Measurements from ENCODE around the gene MAP1LC3B. TPM values are rescaled to one million over a fixed set of nuclear protein-coding genes. Genes with fewer than 3 reads are reported as not detected.
A peak's percentile ranks its signal among the peaks of the same experiment; 100 is the strongest.
"Not testable (repeated sequence)": the region's sequence is repeated elsewhere in the genome, so short reads cannot be mapped to it uniquely, and the experiment has no call there.

Gene MAP1LC3B
- total and polyA plus RNA-seq, 4 experiments from 2014 or later = 67.2 to 172 (median 103) TPM

- no peak for DNase-seq
- intact Hi-C loops (cut with micrococcal nuclease) = loop anchor here (1.0 kb wide), 1 partner anchor 105 kb away; the partner anchor contains the start of gene ZCCHC14
- H3K36me3 ChIP-seq (ENCODE audit: insufficient read depth, low read length) = no peaks in the 10 kb centered on the region
- H3K9me3 ChIP-seq (ENCODE audit: control insufficient read depth in 1 of 2, low read length in 2 of 2) = no peaks in the 10 kb centered on the region
- H3K27ac Mint-ChIP-seq = peak overlapping the region; percentile 91 to 98 (median 95)
- H3K4me1 ChIP-seq (ENCODE audit: insufficient read depth, low read length) = peaks cover 52% of the 10 kb centered on the region
- no peaks in the 10 kb centered on the region for H3K27me3 ChIP-seq (ENCODE audit: insufficient read depth, low read length)
- ChIA-PET POLR2A (ENCODE audit: partially characterized antibody) (interaction anchor here (0.9 to 3.8 kb wide), 8 partner anchors 10 to 102 kb away, joined by 3 to 40 read pairs (median 3); partner anchors contain the start of gene C16orf95), CTCF (ENCODE audit: partially characterized antibody) (interaction anchor here (1.2 to 2.1 kb wide), 5 partner anchors 47 to 247 kb away, joined by 3 to 8 read pairs (median 7); partner anchors contain the start of gene C16orf95)
- peak overlapping the region; percentile 48 to 83 (median 66) for H3K4me3 Mint-ChIP-seq
- H3K36me3 Mint-ChIP-seq = peaks cover 0 to 15% of the 10 kb centered on the region in 2 donors
- H3K4me3 ChIP-seq (ENCODE audit: low read length in 2 of 2) = peak overlapping the region in 1 of 2 donors; percentile 9
- peaks cover 0 to 3% of the 10 kb centered on the region in 2 donors for H3K27me3 Mint-ChIP-seq
- H3K9me3 Mint-ChIP-seq = peaks cover 0 to 4% (median 0%) of the 10 kb centered on the region in 8 donors
- peaks cover 27 to 63% (median 45%) of the 10 kb centered on the region in 4 donors for H3K4me1 Mint-ChIP-seq
- H3K27ac ChIP-seq (ENCODE audit: low read depth, low read length) = peak overlapping the region; percentile 64
These were observed 3.4 kb upstream of the MAP1LC3B start for GRCh38 chr16:87388818-87389134.

GRCh38 chr16:87389245-87389644, 2.9 kb upstream of the MAP1LC3B start:
- H3K27me3 Mint-ChIP-seq = no peaks in the 10 kb centered on the region
- peaks cover 0 to 12% of the 10 kb centered on the region in 2 donors for H3K36me3 Mint-ChIP-seq
- peak overlapping the region in 6 of 7 donors; percentile 57 to 91 (median 81) for H3K27ac Mint-ChIP-seq
- peaks cover 32 to 68% (median 47%) of the 10 kb centered on the region in 4 donors for H3K4me1 Mint-ChIP-seq
- Histone ChIP-seq H3K27ac (ENCODE audit: low read depth, low read length) (peak overlapping the region; percentile 28), H3K4me1 (ENCODE audit: insufficient read depth, low read length) (peaks cover 55% of the 10 kb centered on the region), H3K4me3 (ENCODE audit: low read length in 2 of 2) (no peak overlapping the region), H3K36me3 (ENCODE audit: insufficient read depth, low read length) (no peaks in the 10 kb centered on the region), H3K9me3 (ENCODE audit: control insufficient read depth in 1 of 2, low read length in 2 of 2) (no peaks in the 10 kb centered on the region), H3K27me3 (ENCODE audit: insufficient read depth, low read length) (no peaks in the 10 kb centered on the region)
- intact Hi-C loops (cut with micrococcal nuclease) = no loop called here
- H3K9me3 Mint-ChIP-seq = no peaks in the 10 kb centered on the region
- no peak for DNase-seq
- peak overlapping the region in 2 of 8 donors; percentile 10 to 15 for H3K4me3 Mint-ChIP-seq
- POLR2A ChIA-PET (ENCODE audit: partially characterized antibody) = interaction anchor here (0.9 to 3.8 kb wide), 3 partner anchors 10 to 72 kb away, joined by 3 to 40 read pairs (median 3); partner anchors contain the start of gene C16orf95
- CTCF ChIA-PET (ENCODE audit: partially characterized antibody) = interaction anchor here (1.2 to 2.1 kb wide), 4 partner anchors 67 to 247 kb away, joined by 3 to 8 read pairs (median 7); partner anchors contain the start of gene C16orf95

DNA sequence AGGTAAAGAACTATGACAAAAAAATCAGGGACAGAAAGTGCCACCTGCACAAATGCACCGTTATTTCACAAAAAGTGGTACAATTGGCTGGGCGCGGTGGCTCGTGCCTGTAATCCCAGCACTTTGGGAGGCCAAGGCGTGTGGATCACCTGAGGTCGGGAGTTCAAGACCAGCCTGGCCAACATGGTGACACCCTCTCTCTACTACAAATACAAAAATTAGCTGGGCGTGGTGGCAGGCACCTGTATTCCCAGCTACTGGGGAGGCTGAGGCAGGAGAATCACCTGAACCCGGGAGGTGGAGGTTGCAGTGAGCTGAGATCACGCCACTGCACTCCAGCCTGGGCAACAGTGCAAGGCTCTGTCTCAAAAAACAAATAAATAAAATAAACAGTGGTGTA, 2.2 kb upstream of the MAP1LC3B start:
- H3K27ac Mint-ChIP-seq = peak overlapping the region in 5 of 7 donors; percentile 36 to 91 (median 81)
- H3K27me3 ChIP-seq (ENCODE audit: insufficient read depth, low read length); H3K9me3 Mint-ChIP-seq; DNase-seq; H3K36me3 ChIP-seq (ENCODE audit: insufficient read depth, low read length); H3K27me3 Mint-ChIP-seq; H3K4me3 ChIP-seq (ENCODE audit: low read length in 2 of 2); H3K9me3 ChIP-seq (ENCODE audit: control insufficient read depth in 1 of 2, low read length in 2 of 2); CTCF ChIA-PET (ENCODE audit: partially characterized antibody): not testable (repeated sequence)
- H3K4me1 Mint-ChIP-seq = peaks cover 37 to 70% (median 53%) of the 10 kb centered on the region in 4 donors
- POLR2A ChIA-PET (ENCODE audit: partially characterized antibody) = interaction anchor here (1.4 kb wide), 1 partner anchor 73 kb away, joined by 3 read pairs; the partner anchor contains the start of gene C16orf95
- H3K4me3 Mint-ChIP-seq = peak overlapping the region in 4 of 8 donors; percentile 10 to 25 (median 20)
- intact Hi-C loops (cut with micrococcal nuclease) = loop anchor here (5.0 kb wide), 2 partner anchors 377 to 1062 kb away; partner anchors contain the start of genes KLHDC4 and ZFPM1
- H3K36me3 Mint-ChIP-seq = peaks cover 0 to 16% of the 10 kb centered on the region in 2 donors
- peaks cover 55% of the 10 kb centered on the region for H3K4me1 ChIP-seq (ENCODE audit: insufficient read depth, low read length)
- peak overlapping the region; percentile 28 for H3K27ac ChIP-seq (ENCODE audit: low read depth, low read length)

GRCh38 chr16:87390641-87391323, 1.4 kb upstream of the MAP1LC3B start:
- peak overlapping the region; percentile 82 for H3K27ac ChIP-seq (ENCODE audit: low read depth, low read length)
- Mint-ChIP-seq H3K36me3 (peaks cover 0 to 18% of the 10 kb centered on the region in 2 donors), H3K9me3 (no peaks in the 10 kb centered on the region), H3K4me3 (peak overlapping the region; percentile 75 to 89 (median 80)), H3K4me1 (peaks cover 42 to 70% (median 56%) of the 10 kb centered on the region in 4 donors), H3K27ac (peak overlapping the region; percentile 84 to 95 (median 91)), H3K27me3 (no peaks in the 10 kb centered on the region)
- DNase-seq = no peak
- H3K36me3 ChIP-seq (ENCODE audit: insufficient read depth, low read length) = no peaks in the 10 kb centered on the region
- peak overlapping the region in 1 of 2 donors; percentile 59 for H3K4me3 ChIP-seq (ENCODE audit: low read length in 2 of 2)
- intact Hi-C loops (cut with micrococcal nuclease) = loop anchor here (5.0 kb wide), 2 partner anchors 377 to 1062 kb away; partner anchors contain the start of genes KLHDC4 and ZFPM1
- ChIA-PET POLR2A (ENCODE audit: partially characterized antibody) (interaction anchor here (1.4 kb wide), 1 partner anchor 74 kb away, joined by 3 read pairs; the partner anchor contains the start of gene C16orf95), CTCF (ENCODE audit: partially characterized antibody) (no interaction called here)
- H3K9me3 ChIP-seq (ENCODE audit: control insufficient read depth in 1 of 2, low read length in 2 of 2) = no peaks in the 10 kb centered on the region
- H3K27me3 ChIP-seq (ENCODE audit: insufficient read depth, low read length) = no peaks in the 10 kb centered on the region
- peaks cover 60% of the 10 kb centered on the region for H3K4me1 ChIP-seq (ENCODE audit: insufficient read depth, low read length)

DNA sequence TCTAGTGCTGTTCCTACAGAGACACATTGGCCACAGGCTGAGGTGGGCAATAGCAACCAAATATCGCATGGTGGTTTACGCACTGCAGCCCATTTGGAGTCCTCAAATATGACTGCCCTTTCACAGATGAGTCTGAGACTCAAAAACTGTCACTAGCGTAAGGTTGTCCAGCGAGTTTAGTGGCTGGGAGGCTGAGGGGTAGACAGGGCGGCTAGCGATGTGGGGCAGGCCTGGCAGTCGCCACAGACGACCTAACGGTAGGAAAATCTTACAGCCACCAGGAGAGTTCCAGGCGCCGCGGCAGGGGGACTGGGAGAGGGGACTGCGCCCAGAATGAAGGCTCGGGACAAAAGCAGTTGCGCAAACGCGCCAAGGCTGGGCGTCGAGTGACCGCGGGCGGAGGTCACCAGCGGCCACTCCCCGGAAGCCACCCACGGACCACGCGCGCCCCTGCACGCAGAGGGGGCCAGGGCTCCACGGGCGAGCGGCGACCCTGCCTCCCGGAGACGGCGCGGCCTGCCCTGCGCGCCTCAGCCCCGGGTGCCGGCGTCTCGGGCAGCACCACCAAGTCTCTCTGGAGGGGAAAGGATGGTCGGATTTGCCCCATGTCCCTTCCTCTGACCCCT, 699 bp upstream of the MAP1LC3B start:
- ChIA-PET POLR2A (ENCODE audit: partially characterized antibody) (interaction anchor here (1.4 to 5.3 kb wide), 2 partner anchors 8 to 74 kb away, joined by 3 to 105 read pairs; partner anchors contain the start of genes C16orf95 and FBXO31), CTCF (ENCODE audit: partially characterized antibody) (no interaction called here)
- Mint-ChIP-seq H3K27ac (peak overlapping the region; percentile 84 to 95 (median 91)), H3K27me3 (no peaks in the 10 kb centered on the region), H3K4me3 (peak overlapping the region; percentile 76 to 89 (median 84)), H3K4me1 (peaks cover 43 to 68% (median 55%) of the 10 kb centered on the region in 4 donors), H3K9me3 (no peaks in the 10 kb centered on the region), H3K36me3 (peaks cover 0 to 20% of the 10 kb centered on the region in 2 donors)
- Histone ChIP-seq H3K36me3 (ENCODE audit: insufficient read depth, low read length) (no peaks in the 10 kb centered on the region), H3K4me3 (ENCODE audit: low read length in 2 of 2) (peak overlapping the region in 1 of 2 donors; percentile 59), H3K4me1 (ENCODE audit: insufficient read depth, low read length) (peaks cover 62% of the 10 kb centered on the region), H3K27me3 (ENCODE audit: insufficient read depth, low read length) (no peaks in the 10 kb centered on the region), H3K9me3 (ENCODE audit: control insufficient read depth in 1 of 2, low read length in 2 of 2) (no peaks in the 10 kb centered on the region), H3K27ac (ENCODE audit: low read depth, low read length) (peak overlapping the region; percentile 82)
- no peak for DNase-seq
- intact Hi-C loops (cut with micrococcal nuclease) = loop anchor here (5.0 kb wide), 2 partner anchors 376 to 1061 kb away; partner anchors contain the start of genes KLHDC4 and ZFPM1

DNA sequence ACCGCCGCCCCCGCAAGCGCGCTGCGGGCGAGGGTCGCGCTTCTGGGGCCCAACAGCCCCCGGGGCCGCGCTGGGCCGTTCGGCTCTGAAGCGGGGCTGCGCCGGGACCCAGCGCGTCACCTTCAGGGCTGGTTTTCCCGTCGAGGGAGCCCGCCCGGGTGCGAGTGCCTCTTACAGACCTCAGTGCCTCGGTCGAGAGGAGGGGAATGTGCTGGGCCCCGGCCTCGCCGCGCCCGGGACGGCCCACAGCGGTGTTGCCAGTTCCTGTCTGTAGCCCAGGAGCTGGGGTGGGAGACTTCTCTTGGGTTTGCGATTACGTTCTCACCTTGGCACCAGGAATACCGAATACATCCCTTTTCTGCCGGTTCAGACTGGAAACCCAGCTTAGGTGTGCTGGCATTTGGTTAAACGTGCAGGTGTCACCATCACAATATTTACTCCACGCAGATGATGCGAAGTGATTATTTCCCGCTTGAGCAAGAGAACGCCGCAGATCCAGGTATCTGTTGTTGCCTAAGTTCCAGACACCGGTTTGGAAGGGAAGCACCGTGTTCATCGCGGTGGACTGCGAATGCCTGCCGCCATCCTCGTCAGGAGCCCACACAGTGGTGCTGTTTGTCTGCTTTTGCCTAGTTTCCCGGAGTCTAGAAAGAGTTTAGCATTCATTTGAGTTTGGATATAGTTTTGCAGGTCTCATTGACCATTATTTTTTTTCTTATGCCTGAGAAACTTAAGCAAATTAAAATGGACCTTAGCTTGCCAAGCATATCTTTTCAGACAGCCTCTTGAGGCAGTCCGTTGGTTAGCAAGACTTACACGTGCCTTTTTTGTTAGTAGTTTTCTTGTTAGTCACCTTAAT, 914 bp downstream of the MAP1LC3B start:
- intact Hi-C loops (cut with micrococcal nuclease) = loop anchor here (1.0 to 5.0 kb wide), 4 partner anchors 10 to 1059 kb away; partner anchors contain the start of genes FBXO31, KLHDC4 and ZFPM1
- H3K9me3 ChIP-seq (ENCODE audit: control insufficient read depth in 1 of 2, low read length in 2 of 2) = no peaks in the 10 kb centered on the region

More for the DNA sequence above, 914 bp downstream of the MAP1LC3B start:
- Mint-ChIP-seq H3K4me1 (peaks cover 35 to 62% (median 50%) of the 10 kb centered on the region in 4 donors), H3K9me3 (no peaks in the 10 kb centered on the region), H3K36me3 (peaks cover 0 to 24% of the 10 kb centered on the region in 2 donors), H3K27ac (peak overlapping the region; percentile 88 to 96 (median 94)), H3K4me3 (peak overlapping the region; percentile 88 to 98 (median 94)), H3K27me3 (no peaks in the 10 kb centered on the region)
- peak; percentile 31 to 60 (median 39) for DNase-seq
- peaks cover 52% of the 10 kb centered on the region for H3K4me1 ChIP-seq (ENCODE audit: insufficient read depth, low read length)
- no peaks in the 10 kb centered on the region for H3K27me3 ChIP-seq (ENCODE audit: insufficient read depth, low read length)
- no peaks in the 10 kb centered on the region for H3K36me3 ChIP-seq (ENCODE audit: insufficient read depth, low read length)
- H3K27ac ChIP-seq (ENCODE audit: low read depth, low read length) = peak overlapping the region; percentile 82
- H3K4me3 ChIP-seq (ENCODE audit: low read length in 2 of 2) = peak overlapping the region; percentile 44 to 81
- ChIA-PET POLR2A (ENCODE audit: partially characterized antibody) (interaction anchor here (0.6 to 5.3 kb wide), 3 partner anchors 10 to 373 kb away, joined by 4 to 105 read pairs (median 32); partner anchors contain the start of genes C16orf95, FBXO31 and KLHDC4), CTCF (ENCODE audit: partially characterized antibody) (interaction anchor here (1.0 to 4.9 kb wide), 4 partner anchors 9 to 77 kb away, joined by 4 to 42 read pairs (median 36); partner anchors contain the start of genes C16orf95 and FBXO31)

Measured in CD4-positive, alpha-beta memory T cell (primary cell).